ENCODE results near the gene GATA5. TPM values are rescaled to one million over a fixed set of nuclear protein-coding genes. Genes with fewer than 3 reads are reported as not detected.

The GATA5 gene
- total and polyA plus RNA-seq, 4 experiments from 2014 or later: not detected

DNA sequence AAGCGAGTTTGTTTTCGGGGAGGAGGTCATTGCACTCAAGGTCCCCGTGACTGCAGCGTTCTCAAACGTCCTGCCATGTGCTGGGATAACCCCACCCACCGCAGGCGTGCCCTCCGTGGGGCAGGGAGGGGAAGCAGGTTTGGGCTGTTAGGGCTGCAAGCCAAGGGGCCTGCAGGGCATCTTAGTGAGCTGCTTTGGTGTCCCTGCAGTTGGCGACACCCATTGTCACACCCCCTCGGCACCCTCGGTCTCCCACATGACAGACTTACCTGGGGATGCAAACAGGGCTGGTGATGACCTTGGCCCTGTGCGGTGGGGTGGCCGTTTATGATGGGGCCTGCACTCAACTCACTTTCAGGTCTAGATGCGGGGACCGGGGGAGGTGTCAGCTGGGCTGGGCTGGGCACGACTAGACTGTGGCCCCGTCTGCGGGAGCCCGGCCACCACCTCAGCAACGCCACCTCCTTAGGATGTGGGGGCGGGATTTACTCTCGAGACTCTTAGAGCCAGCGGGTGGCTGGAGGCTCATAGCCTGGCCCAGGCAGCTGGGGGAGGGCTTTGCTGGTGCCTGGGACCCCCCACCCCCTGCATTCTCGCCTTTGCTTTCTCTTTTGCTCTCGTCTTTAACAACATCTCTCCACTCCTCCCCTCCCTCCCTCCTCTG lies 6.5 kb upstream of the GATA5 start:
- H3K27me3 Mint-ChIP-seq: peaks cover 39 to 46% of the 10 kb centered on the region in 2 donors
- Histone ChIP-seq H3K4me3 (ENCODE audit: low read length in 2 of 2) (no peak overlapping the region), H3K27ac (ENCODE audit: low read depth, low read length) (no peak overlapping the region), H3K4me1 (ENCODE audit: insufficient read depth, low read length) (peaks cover 6% of the 10 kb centered on the region), H3K9me3 (ENCODE audit: control insufficient read depth in 1 of 2, low read length in 2 of 2) (no peaks in the 10 kb centered on the region), H3K36me3 (ENCODE audit: insufficient read depth, low read length) (no peaks in the 10 kb centered on the region), H3K27me3 (ENCODE audit: insufficient read depth, low read length) (peaks cover 18% of the 10 kb centered on the region)
- no peaks in the 10 kb centered on the region for H3K36me3 Mint-ChIP-seq
- peak overlapping the region in 1 of 8 donors; percentile 16 for H3K4me3 Mint-ChIP-seq
- H3K9me3 Mint-ChIP-seq: no peaks in the 10 kb centered on the region
- peaks cover 0 to 9% (median 4%) of the 10 kb centered on the region in 4 donors for H3K4me1 Mint-ChIP-seq
- no peak for DNase-seq
- POLR2A ChIA-PET (ENCODE audit: partially characterized antibody): no interaction called here
- CTCF ChIA-PET (ENCODE audit: partially characterized antibody): interaction anchor here (1.4 kb wide), 1 partner anchor 17 kb away, joined by 4 read pairs; no protein-coding TSS in a partner anchor
- no peak overlapping the region for H3K27ac Mint-ChIP-seq
- intact Hi-C loops (cut with micrococcal nuclease): no loop called here

DNA sequence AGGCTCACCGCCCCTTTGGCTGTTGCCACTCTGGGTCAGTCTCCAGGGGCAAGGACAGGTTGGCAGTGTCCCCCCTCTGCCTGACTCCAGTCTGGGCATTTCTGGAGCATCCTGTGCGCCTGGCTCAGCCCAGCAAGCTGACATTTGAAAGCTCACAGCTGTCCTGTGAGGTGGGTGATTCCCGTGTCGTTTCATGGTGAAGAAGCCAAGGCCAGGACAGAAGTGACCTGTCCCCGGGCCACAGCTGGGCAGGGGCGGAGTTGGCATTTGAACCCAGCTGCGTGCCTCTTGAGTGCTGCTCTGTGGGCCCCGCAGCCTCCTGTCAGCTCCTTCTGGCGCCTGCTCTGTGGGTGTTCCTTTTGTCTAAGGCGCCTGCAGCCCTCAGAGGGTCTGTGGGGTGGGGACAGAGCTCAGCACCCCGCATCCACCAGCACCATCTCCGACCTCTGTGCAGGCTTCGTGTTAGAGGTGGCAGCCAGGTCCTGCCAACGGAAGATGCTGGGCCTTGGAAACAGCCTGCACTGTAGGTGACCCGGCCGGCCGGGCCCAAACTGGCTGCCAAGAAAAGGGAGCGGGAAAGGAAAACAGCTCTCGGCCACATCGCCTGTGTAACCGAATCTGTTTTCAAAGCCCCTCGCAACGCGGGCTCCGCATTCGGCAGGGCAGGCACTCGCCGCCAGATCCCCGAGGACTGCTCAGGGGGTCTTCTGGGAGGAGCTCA lies 5.8 kb upstream of the GATA5 start:
- Histone ChIP-seq H3K9me3 (ENCODE audit: control insufficient read depth in 1 of 2, low read length in 2 of 2) (no peaks in the 10 kb centered on the region), H3K27me3 (ENCODE audit: insufficient read depth, low read length) (peaks cover 18% of the 10 kb centered on the region), H3K27ac (ENCODE audit: low read depth, low read length) (no peak overlapping the region), H3K4me3 (ENCODE audit: low read length in 2 of 2) (no peak overlapping the region), H3K4me1 (ENCODE audit: insufficient read depth, low read length) (peaks cover 6% of the 10 kb centered on the region), H3K36me3 (ENCODE audit: insufficient read depth, low read length) (no peaks in the 10 kb centered on the region)
- DNase-seq: no peak
- H3K27ac Mint-ChIP-seq: no peak overlapping the region
- CTCF ChIA-PET (ENCODE audit: partially characterized antibody): interaction anchor here (1.4 kb wide), 1 partner anchor 18 kb away, joined by 4 read pairs; no protein-coding TSS in a partner anchor
- no peak overlapping the region for H3K4me3 Mint-ChIP-seq
- peaks cover 35 to 46% of the 10 kb centered on the region in 2 donors for H3K27me3 Mint-ChIP-seq
- H3K4me1 Mint-ChIP-seq: peaks cover 0 to 16% (median 4%) of the 10 kb centered on the region in 4 donors
- H3K9me3 Mint-ChIP-seq: no peaks in the 10 kb centered on the region
- POLR2A ChIA-PET (ENCODE audit: partially characterized antibody): no interaction called here
- intact Hi-C loops (cut with micrococcal nuclease): no loop called here
- no peaks in the 10 kb centered on the region for H3K36me3 Mint-ChIP-seq

DNA sequence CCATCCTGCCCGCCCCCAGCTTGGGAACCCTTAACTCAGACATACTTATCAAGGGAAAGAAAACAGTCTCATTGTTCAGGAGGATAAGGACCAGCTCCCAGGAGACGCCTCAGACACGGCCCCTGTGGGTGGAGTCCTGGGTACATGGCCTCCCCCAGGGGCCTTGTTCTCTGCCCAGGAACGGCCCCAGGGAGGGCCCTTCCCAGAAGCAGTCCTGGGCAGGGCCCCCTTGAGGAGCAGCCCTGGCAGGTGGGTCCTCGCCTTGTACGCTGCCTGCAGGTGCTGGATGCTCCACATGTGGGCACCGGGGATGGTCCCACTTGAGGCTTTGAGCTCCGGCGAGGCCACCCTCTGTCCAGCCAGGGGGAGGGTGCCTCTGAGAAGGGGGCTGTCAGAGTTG lies 4.5 kb upstream of the GATA5 start:
- POLR2A ChIA-PET (ENCODE audit: partially characterized antibody): no interaction called here
- intact Hi-C loops (cut with micrococcal nuclease): no loop called here
- Mint-ChIP-seq H3K36me3 (no peaks in the 10 kb centered on the region), H3K4me1 (peaks cover 0 to 16% (median 4%) of the 10 kb centered on the region in 4 donors), H3K4me3 (no peak overlapping the region), H3K27me3 (peaks cover 31 to 41% of the 10 kb centered on the region in 2 donors), H3K9me3 (no peaks in the 10 kb centered on the region), H3K27ac (no peak overlapping the region)
- H3K27ac ChIP-seq (ENCODE audit: low read depth, low read length): no peak overlapping the region
- no peaks in the 10 kb centered on the region for H3K9me3 ChIP-seq (ENCODE audit: control insufficient read depth in 1 of 2, low read length in 2 of 2)
- peaks cover 6% of the 10 kb centered on the region for H3K4me1 ChIP-seq (ENCODE audit: insufficient read depth, low read length)
- H3K4me3 ChIP-seq (ENCODE audit: low read length in 2 of 2): no peak overlapping the region
- peaks cover 18% of the 10 kb centered on the region for H3K27me3 ChIP-seq (ENCODE audit: insufficient read depth, low read length)
- CTCF ChIA-PET (ENCODE audit: partially characterized antibody): no interaction called here
- no peaks in the 10 kb centered on the region for H3K36me3 ChIP-seq (ENCODE audit: insufficient read depth, low read length)
- DNase-seq: no peak

DNA sequence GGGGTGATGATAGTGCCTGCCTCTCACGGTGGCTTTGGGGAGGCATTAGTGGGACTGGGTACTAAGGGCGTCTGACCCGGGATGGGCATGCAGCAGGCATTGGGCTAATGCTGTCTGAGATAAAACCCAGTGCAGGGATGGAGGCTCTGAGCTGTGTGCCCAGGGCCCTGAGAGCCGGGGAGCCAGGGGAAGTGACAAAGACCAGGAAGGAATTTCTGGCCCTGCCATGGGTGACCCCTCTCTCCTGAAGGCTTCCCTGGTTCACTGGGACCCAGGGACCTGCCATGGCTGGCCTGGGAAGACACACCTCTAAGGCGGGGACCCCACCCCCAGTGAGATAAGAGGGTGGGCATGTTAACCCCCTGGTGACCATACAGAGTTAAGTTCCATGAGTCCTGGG lies 3.9 kb upstream of the GATA5 start:
- ChIA-PET CTCF (ENCODE audit: partially characterized antibody) (no interaction called here), POLR2A (ENCODE audit: partially characterized antibody) (no interaction called here)
- no peaks in the 10 kb centered on the region for H3K36me3 ChIP-seq (ENCODE audit: insufficient read depth, low read length)
- H3K27me3 Mint-ChIP-seq: peaks cover 31 to 40% of the 10 kb centered on the region in 2 donors
- intact Hi-C loops (cut with micrococcal nuclease): no loop called here
- H3K9me3 ChIP-seq (ENCODE audit: control insufficient read depth in 1 of 2, low read length in 2 of 2): no peaks in the 10 kb centered on the region
- no peaks in the 10 kb centered on the region for H3K9me3 Mint-ChIP-seq
- no peak for DNase-seq
- H3K27me3 ChIP-seq (ENCODE audit: insufficient read depth, low read length): peaks cover 18% of the 10 kb centered on the region
- H3K4me1 ChIP-seq (ENCODE audit: insufficient read depth, low read length): peaks cover 6% of the 10 kb centered on the region
- H3K27ac Mint-ChIP-seq: peak overlapping the region in 1 of 7 donors; percentile 3
- no peaks in the 10 kb centered on the region for H3K36me3 Mint-ChIP-seq
- H3K4me1 Mint-ChIP-seq: peaks cover 0 to 16% (median 4%) of the 10 kb centered on the region in 4 donors
- no peak overlapping the region for H3K4me3 Mint-ChIP-seq
- H3K27ac ChIP-seq (ENCODE audit: low read depth, low read length): no peak overlapping the region
- no peak overlapping the region for H3K4me3 ChIP-seq (ENCODE audit: low read length in 2 of 2)

DNA sequence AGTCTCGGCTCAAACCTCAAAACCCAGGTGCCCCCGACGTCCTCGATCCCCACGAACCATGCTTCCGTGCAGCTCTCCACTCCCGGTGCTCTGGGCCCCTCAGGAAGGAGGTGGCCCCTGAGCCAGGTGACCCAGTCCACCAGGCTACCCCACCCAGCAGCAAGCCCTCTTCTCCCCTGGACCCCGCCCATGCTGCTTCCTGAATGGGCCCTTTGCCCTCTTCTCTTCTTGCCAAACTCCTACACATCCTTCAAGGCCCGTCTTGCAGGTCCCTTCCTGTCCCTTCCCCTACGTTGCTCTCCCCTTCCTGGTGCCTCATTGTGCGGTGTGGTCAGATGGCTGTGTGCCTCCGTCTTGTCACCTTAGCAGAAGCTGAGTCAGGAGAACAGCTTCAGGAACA lies 3.4 kb upstream of the GATA5 start:
- H3K4me1 Mint-ChIP-seq: peaks cover 0 to 16% (median 4%) of the 10 kb centered on the region in 4 donors
- peaks cover 31 to 39% of the 10 kb centered on the region in 2 donors for H3K27me3 Mint-ChIP-seq
- H3K9me3 ChIP-seq (ENCODE audit: control insufficient read depth in 1 of 2, low read length in 2 of 2): no peaks in the 10 kb centered on the region
- no peaks in the 10 kb centered on the region for H3K36me3 ChIP-seq (ENCODE audit: insufficient read depth, low read length)
- H3K36me3 Mint-ChIP-seq: no peaks in the 10 kb centered on the region
- CTCF ChIA-PET (ENCODE audit: partially characterized antibody): no interaction called here
- no peak for DNase-seq
- no peaks in the 10 kb centered on the region for H3K9me3 Mint-ChIP-seq
- intact Hi-C loops (cut with micrococcal nuclease): no loop called here
- peaks cover 6% of the 10 kb centered on the region for H3K4me1 ChIP-seq (ENCODE audit: insufficient read depth, low read length)
- POLR2A ChIA-PET (ENCODE audit: partially characterized antibody): no interaction called here
- no peak overlapping the region for H3K4me3 ChIP-seq (ENCODE audit: low read length in 2 of 2)
- H3K4me3 Mint-ChIP-seq: peak overlapping the region in 1 of 8 donors; percentile 28
- H3K27ac Mint-ChIP-seq: peak overlapping the region in 1 of 7 donors; percentile 3
- peaks cover 18% of the 10 kb centered on the region for H3K27me3 ChIP-seq (ENCODE audit: insufficient read depth, low read length)
- no peak overlapping the region for H3K27ac ChIP-seq (ENCODE audit: low read depth, low read length)

DNA sequence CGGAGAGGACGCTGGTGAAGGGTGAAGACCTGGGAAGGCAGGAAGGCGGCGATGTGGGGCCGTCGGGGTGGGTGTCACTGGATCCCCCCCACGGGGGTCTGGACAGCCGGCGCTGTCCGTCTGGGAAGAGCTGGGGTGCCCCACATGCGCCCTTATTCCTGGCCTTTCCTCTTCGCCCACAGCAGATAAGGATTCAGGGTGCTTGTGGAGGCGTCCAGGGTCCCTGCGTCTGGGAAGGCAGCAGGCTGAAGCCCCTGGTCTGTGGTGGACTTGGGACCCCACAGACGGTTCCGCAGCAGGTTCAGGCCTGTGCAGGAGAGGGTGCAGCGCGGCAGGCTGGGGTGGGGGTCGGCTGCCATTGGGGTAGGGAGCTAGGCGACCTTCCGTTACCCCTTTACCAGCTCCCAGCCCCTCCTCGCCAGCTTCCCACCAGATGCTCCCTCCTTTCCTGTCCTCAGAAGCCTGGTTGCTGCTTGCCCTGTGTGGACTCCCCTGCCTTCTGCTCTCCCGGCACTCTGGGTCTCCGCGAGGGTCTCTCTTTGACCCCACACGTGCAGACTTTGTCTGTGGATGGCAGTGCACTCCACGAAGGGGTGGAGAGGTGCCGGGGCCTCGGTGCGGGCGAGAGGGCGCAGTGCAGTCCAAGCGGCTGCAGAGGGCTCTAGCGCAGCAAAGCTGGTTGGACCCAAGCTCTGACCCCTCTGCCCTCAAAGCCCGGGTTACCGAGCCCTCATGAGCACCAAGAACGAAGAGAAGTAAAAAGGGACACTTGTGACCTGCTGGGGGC lies 2.1 kb upstream of the GATA5 start:
- no peak overlapping the region for H3K27ac Mint-ChIP-seq
- peaks cover 25 to 34% of the 10 kb centered on the region in 2 donors for H3K27me3 Mint-ChIP-seq
- H3K9me3 Mint-ChIP-seq: no peaks in the 10 kb centered on the region
- Histone ChIP-seq H3K27me3 (ENCODE audit: insufficient read depth, low read length) (peaks cover 18% of the 10 kb centered on the region), H3K4me1 (ENCODE audit: insufficient read depth, low read length) (peaks cover 6% of the 10 kb centered on the region), H3K36me3 (ENCODE audit: insufficient read depth, low read length) (no peaks in the 10 kb centered on the region), H3K4me3 (ENCODE audit: low read length in 2 of 2) (no peak overlapping the region), H3K27ac (ENCODE audit: low read depth, low read length) (no peak overlapping the region), H3K9me3 (ENCODE audit: control insufficient read depth in 1 of 2, low read length in 2 of 2) (no peaks in the 10 kb centered on the region)
- no peaks in the 10 kb centered on the region for H3K36me3 Mint-ChIP-seq
- no peak for DNase-seq
- CTCF ChIA-PET (ENCODE audit: partially characterized antibody): no interaction called here
- POLR2A ChIA-PET (ENCODE audit: partially characterized antibody): no interaction called here
- H3K4me3 Mint-ChIP-seq: peak overlapping the region in 2 of 8 donors; percentile 4 to 21
- intact Hi-C loops (cut with micrococcal nuclease): no loop called here
- peaks cover 0 to 14% (median 4%) of the 10 kb centered on the region in 4 donors for H3K4me1 Mint-ChIP-seq
